GM20431 (cell line): Measurements from ENCODE around the gene AMIGO1.

Experiments used
- in situ Hi-C: fragments of 300-500 bp; cut with MseI, MboI; formaldehyde crosslinking; loops from one replicate; pipeline ENCODE4 v1.15.0; 2020; ENCODE audit warnings: low sequenced_read_pairs; ENCODE audit not compliant: unreplicated experiment

Gene AMIGO1

GRCh38 chr1:109509176-109510134 lies at the start of gene AMIGO1:
AMIGO1 (minus strand) TSS chr1:109509727; CDS start chr1:109508912, 815 bp downstream.
- in situ Hi-C loops = no loop called here

- in situ Hi-C loops = no loop called here
Measured at GRCh38 chr1:109557520-109557919, 48.0 kb upstream of the AMIGO1 start.

- in situ Hi-C loops = no loop called here
Measured at GRCh38 chr1:109556563-109556962, 47.0 kb upstream of the AMIGO1 start.

- in situ Hi-C loops = loop anchor here (5.0 to 25.0 kb wide), 3 partner anchors 79 to 286 kb away; no protein-coding TSS in a partner anchor
Measured at GRCh38 chr1:109548321-109549267, 39.1 kb upstream of the AMIGO1 start, which contains the start of gene GNAI3. GNAI3 (plus strand) TSS chr1:109548615; CDS start chr1:109548721, 106 bp downstream.

GRCh38 chr1:109547463-109548320 lies 38.2 kb upstream of the AMIGO1 start:
- in situ Hi-C loops = loop anchor here (5.0 to 25.0 kb wide), 3 partner anchors 80 to 285 kb away; no protein-coding TSS in a partner anchor

- in situ Hi-C loops = loop anchor here (5.0 to 25.0 kb wide), 3 partner anchors 81 to 284 kb away; no protein-coding TSS in a partner anchor
Measured at GRCh38 chr1:109546311-109547109, 37.0 kb upstream of the AMIGO1 start.

- in situ Hi-C loops = loop anchor here (25.0 kb wide), 1 partner anchor 282 kb away; no protein-coding TSS in a partner anchor
Measured at GRCh38 chr1:109543988-109544735, 34.6 kb upstream of the AMIGO1 start.

- in situ Hi-C loops = loop anchor here (25.0 kb wide), 1 partner anchor 281 kb away; no protein-coding TSS in a partner anchor
Measured at GRCh38 chr1:109543283-109543987, 33.9 kb upstream of the AMIGO1 start.

- in situ Hi-C loops = loop anchor here (25.0 kb wide), 1 partner anchor 280 kb away; no protein-coding TSS in a partner anchor
Measured at GRCh38 chr1:109542657-109543056, 33.1 kb upstream of the AMIGO1 start.

- in situ Hi-C loops = loop anchor here (25.0 kb wide), 1 partner anchor 279 kb away; no protein-coding TSS in a partner anchor
Measured at GRCh38 chr1:109541102-109541501, 31.6 kb upstream of the AMIGO1 start.

GRCh38 chr1:109539676-109540075 lies 30.1 kb upstream of the AMIGO1 start, which contains the start of gene GPR61:
GPR61 (plus strand) TSS chr1:109539872; CDS start chr1:109543023, 3,151 bp downstream.
- in situ Hi-C loops = loop anchor here (25.0 kb wide), 1 partner anchor 277 kb away; no protein-coding TSS in a partner anchor

- in situ Hi-C loops = loop anchor here (25.0 kb wide), 1 partner anchor 277 kb away; no protein-coding TSS in a partner anchor
Measured at GRCh38 chr1:109538827-109539555, 29.5 kb upstream of the AMIGO1 start.

GRCh38 chr1:109537450-109538178 lies 28.1 kb upstream of the AMIGO1 start:
- in situ Hi-C loops = loop anchor here (25.0 kb wide), 1 partner anchor 275 kb away; no protein-coding TSS in a partner anchor

- in situ Hi-C loops = loop anchor here (25.0 kb wide), 1 partner anchor 274 kb away; no protein-coding TSS in a partner anchor
Measured at GRCh38 chr1:109535971-109536491, 26.5 kb upstream of the AMIGO1 start.

- in situ Hi-C loops = loop anchor here (25.0 kb wide), 1 partner anchor 273 kb away; no protein-coding TSS in a partner anchor
Measured at GRCh38 chr1:109535481-109535880, 26.0 kb upstream of the AMIGO1 start.
